Measurements from ENCODE around the gene TMEM169.
"Not testable (repeated sequence)": the region's sequence is repeated elsewhere in the genome, so short reads cannot be mapped to it uniquely, and the experiment has no call there.

Gene TMEM169

GRCh38 chr2:216072473-216072872, 9.2 kb upstream of the TMEM169 start:
- DNase-seq, result no peak

GRCh38 chr2:216073773-216074172, 7.9 kb upstream of the TMEM169 start:
- DNase-seq, result no peak

GRCh38 chr2:216074380-216074779, 7.3 kb upstream of the TMEM169 start:
- no peak for DNase-seq

- no peak for DNase-seq
Observed at GRCh38 chr2:216074794-216075193, 6.9 kb upstream of the TMEM169 start.

- DNase-seq, result no peak
Observed at GRCh38 chr2:216075510-216076485, 5.9 kb upstream of the TMEM169 start.

GRCh38 chr2:216078776-216079175, 2.9 kb upstream of the TMEM169 start:
- no peak for DNase-seq

GRCh38 chr2:216080048-216080447, 1.7 kb upstream of the TMEM169 start:
- DNase-seq, result not testable (repeated sequence)

GRCh38 chr2:216081012-216081411, 707 bp upstream of the TMEM169 start:
- no peak for DNase-seq

GRCh38 chr2:216082117-216082711, 495 bp downstream of the TMEM169 start:
- no peak for DNase-seq

- no peak for DNase-seq
Observed at GRCh38 chr2:216082805-216083204, 1.1 kb downstream of the TMEM169 start.

- DNase-seq, result no peak
Observed at GRCh38 chr2:216083464-216084281, 2.0 kb downstream of the TMEM169 start.

GRCh38 chr2:216084547-216084946, 2.8 kb downstream of the TMEM169 start:
- DNase-seq, result no peak

- DNase-seq, result no peak
Observed at GRCh38 chr2:216086207-216086893, 4.6 kb downstream of the TMEM169 start.

- no peak for DNase-seq
Observed at GRCh38 chr2:216090369-216090786, 8.7 kb downstream of the TMEM169 start.

GRCh38 chr2:216092646-216093045, 10.9 kb downstream of the TMEM169 start:
- no peak for DNase-seq

- DNase-seq, result no peak
Observed at GRCh38 chr2:216094701-216095100, 13.0 kb downstream of the TMEM169 start.

GRCh38 chr2:216098421-216099334, 17.0 kb downstream of the TMEM169 start:
- no peak for DNase-seq

GRCh38 chr2:216101109-216101508, 19.4 kb downstream of the TMEM169 start:
- no peak for DNase-seq

GRCh38 chr2:216103213-216103612, 21.5 kb downstream of the TMEM169 start:
- DNase-seq, result no peak

GRCh38 chr2:216104691-216105090, 23.0 kb downstream of the TMEM169 start:
- DNase-seq, result no peak

- DNase-seq, result no peak
Observed at GRCh38 chr2:216107320-216107719, 25.6 kb downstream of the TMEM169 start.

GRCh38 chr2:216107760-216108159, 26.0 kb downstream of the TMEM169 start:
- no peak for DNase-seq

Measured in activated T-cell treated with anti-CD3 and anti-CD28 coated beads, Interleukin-2, amount 50 U/mL, for 1 hour (primary cell).